H7 (cell line): ENCODE measurements around the gene SUGP1. TPM values are rescaled to one million over a fixed set of nuclear protein-coding genes. Genes with fewer than 3 reads are reported as not detected.

Experiments
- DNase-seq: peaks from one replicate; pipeline ENCODE4 v3.0.0; 2012
- H3K27me3 ChIP-seq: 2 replicates; pipeline ENCODE4 v1.6.0; 2011; ENCODE audit warnings: mild to moderate bottlenecking, low read length; ENCODE audit not compliant: control insufficient read depth, insufficient read depth
- H3K36me3 ChIP-seq: replicated peaks from 2 replicates; pipeline ENCODE4 v1.5.1; 2011; ENCODE audit warnings: low read length; ENCODE audit not compliant: control insufficient read depth, insufficient read depth
- H3K4me3 ChIP-seq: 2 replicates; pipeline ENCODE4 v1.5.1; 2011; ENCODE audit warnings: low read depth, mild to moderate bottlenecking, control low read depth, low read length, moderate library complexity; ENCODE audit not compliant: insufficient read depth
- total RNA-seq: library from RNA; depleted of rRNA; stranded (reverse); fragments of >200 nt; shearing (Covaris generic); gene quantifications from 2 replicates; pipeline ENCODE4 v1.2.3, GENCODE V29; 2014

SUGP1 gene
- total RNA-seq, 1 experiment from 2014 or later, result 44.4 TPM

DNA sequence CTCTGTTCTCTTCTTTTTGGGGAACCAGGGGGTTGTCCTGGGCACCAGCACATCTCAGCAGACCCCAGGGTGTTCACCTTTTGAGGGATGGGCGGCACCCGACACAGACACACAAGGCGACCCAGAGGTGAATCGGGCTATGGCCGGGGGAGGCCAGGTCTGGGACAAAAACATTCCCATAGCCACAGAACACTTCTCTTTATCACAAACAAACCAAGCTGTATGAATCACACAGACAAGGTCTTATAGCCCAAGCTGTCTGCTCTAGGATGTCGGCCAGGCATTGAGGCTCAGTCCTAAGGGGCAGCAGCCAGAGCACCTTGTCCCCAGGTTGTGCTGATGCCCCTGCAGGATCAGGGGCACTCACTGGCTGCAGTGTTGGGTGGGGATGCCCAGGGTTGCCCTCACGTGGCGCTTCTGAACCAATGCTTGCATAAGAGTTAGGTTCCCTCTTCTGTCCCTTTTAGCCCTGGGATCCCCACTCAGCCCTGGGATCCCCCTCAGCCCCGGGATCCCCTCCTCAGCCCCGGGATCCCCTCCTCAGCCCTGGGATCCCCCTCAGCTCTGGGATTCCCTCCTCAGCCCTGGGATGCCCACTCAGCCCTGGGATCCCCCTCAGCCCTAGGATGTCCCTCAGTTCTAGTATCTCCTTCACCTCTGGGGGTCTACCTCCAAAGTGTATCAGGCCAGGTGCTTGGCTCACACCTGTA is 27.2 kb upstream of the SUGP1 start:
- H3K4me3 ChIP-seq, result no peak overlapping the region
- H3K27me3 ChIP-seq, result no peaks in the 10 kb centered on the region
- peaks cover 42% of the 10 kb centered on the region for H3K36me3 ChIP-seq
- no peak for DNase-seq

DNA sequence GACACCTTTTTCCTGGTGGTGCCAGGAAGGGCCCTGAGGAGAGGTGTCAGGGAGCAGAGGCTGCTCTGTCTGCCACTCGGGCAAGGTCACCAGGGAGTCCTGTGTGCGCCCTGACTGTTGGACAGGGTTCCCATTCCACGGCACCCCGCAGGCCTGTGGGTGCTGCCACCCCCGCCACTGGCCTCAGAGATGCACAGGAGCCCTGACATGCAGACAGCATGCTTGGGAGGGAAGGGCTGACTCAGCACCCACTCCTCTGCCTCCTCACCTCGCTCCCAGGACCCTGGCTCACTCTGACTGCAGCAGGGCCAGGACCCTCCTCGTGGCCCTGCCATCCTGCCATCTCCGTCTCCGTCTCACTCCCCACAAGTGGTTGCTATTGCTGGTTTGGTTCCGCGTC is 25.7 kb upstream of the SUGP1 start:
- Histone ChIP-seq H3K27me3 (no peaks in the 10 kb centered on the region), H3K36me3 (peaks cover 38% of the 10 kb centered on the region), H3K4me3 (no peak overlapping the region)
- DNase-seq, result no peak

DNA sequence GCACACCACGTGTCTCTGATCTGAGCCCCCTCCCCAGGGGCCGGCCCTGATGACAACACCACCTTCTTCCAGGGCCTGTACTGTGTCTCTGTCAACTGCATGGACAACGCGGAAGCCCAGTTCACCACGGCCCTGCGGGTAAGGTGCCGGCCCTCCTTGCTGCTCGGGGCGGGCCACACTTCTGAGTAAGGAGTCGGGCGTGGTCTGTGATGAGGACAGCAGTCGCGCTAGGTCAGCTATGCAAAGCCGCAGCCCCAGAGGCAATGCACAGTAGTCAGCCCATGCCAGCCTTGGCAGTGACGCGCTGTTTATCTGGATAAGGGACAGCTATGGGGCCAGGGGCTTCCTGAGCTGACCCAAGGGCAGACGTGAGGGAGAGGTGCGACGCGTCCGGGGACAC is 24.9 kb upstream of the SUGP1 start:
- DNase-seq, result no peak
- Histone ChIP-seq H3K27me3 (no peaks in the 10 kb centered on the region), H3K36me3 (peaks cover 38% of the 10 kb centered on the region), H3K4me3 (no peak overlapping the region)

DNA sequence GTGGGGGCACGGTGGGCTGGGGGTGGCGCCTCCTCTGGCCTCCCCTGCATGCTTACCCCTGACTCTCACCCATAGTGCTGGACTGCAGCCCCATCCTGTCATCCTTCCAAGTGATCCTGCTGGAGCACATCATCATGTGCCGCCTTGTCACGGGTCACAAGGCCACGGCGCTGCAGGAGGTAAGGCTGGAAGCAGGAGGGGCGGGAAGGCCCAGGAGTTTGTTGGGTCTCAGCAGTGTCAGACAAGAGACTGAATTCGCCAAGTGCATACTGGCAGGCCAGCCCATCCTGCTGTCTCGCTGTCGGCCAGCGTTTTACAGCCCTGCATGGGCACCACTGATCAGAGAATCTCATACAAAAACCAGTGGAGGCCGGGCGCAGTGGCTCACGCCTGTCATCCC is 23.5 kb upstream of the SUGP1 start:
- Histone ChIP-seq H3K27me3 (no peaks in the 10 kb centered on the region), H3K36me3 (peaks cover 36% of the 10 kb centered on the region), H3K4me3 (no peak overlapping the region)
- no peak for DNase-seq

DNA sequence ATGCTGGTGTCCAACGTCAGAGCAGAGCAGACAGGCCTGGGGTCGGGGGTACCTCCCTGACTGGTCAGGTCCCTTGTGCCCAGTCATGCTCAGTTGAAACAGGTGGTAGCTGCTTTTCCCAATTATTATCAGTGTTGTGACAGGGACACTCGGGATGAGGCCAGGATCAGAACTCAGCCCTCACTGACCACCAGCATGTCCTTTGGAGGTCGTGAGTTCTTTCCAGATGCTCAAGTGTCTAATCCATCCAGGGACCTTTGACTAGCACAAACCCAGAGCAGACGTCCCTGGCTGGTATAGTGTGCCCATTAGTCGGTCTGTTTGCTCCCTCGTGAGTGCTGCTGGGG is 22.7 kb upstream of the SUGP1 start:
- no peak for DNase-seq
- Histone ChIP-seq H3K4me3 (no peak overlapping the region), H3K36me3 (peaks cover 39% of the 10 kb centered on the region)

DNA sequence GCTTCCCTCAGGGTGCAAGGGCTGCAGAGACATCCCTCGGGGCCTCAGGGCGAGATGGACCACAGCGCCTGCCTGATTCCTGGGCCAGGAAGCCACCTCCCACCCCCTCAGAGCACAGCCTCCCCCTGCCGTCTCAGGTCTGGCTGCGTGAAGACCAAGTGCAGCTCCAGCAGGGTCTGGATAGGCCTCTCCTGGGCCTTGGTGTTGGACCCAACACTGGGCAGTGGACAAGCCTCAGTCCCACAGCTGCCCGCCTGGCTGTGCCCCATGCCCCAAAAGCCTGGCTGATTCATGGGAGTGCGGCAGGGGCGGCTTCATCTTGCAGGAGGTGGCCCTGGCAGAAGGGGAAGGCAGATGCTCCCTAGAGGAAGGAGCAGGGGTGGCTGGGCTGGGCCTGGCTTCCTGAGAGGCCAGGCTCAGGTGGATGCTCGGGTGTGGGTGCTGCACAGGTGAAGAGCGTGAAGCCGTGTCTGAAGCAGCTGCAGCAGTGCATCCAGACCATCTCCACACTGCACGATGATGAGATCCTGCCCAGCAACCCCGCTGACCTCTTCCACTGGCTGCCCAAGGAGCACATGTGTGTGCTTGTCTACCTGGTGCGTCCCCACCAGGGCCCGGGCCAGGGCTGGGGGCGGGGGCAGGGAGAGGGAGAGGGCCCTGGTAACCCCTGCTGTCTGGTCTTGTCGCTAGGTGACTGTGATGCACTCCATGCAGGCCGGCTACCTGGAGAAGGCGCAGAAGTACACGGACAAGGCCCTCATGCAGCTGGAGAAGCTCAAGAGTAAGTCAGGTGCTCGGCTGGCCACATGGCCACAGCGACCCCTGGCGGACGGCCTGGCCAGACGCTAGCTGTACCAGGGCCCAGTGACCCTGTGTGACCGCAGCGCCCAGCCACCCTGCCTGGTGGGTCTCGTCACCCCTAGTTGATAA is 22.0 kb upstream of the SUGP1 start:
- H3K36me3 ChIP-seq, result peaks cover 42% of the 10 kb centered on the region
- no peak overlapping the region for H3K4me3 ChIP-seq
- peak; percentile 98 for DNase-seq
- no peaks in the 10 kb centered on the region for H3K27me3 ChIP-seq

More for the DNA sequence above, 22.7 kb upstream of the SUGP1 start:
- no peaks in the 10 kb centered on the region for H3K27me3 ChIP-seq

DNA sequence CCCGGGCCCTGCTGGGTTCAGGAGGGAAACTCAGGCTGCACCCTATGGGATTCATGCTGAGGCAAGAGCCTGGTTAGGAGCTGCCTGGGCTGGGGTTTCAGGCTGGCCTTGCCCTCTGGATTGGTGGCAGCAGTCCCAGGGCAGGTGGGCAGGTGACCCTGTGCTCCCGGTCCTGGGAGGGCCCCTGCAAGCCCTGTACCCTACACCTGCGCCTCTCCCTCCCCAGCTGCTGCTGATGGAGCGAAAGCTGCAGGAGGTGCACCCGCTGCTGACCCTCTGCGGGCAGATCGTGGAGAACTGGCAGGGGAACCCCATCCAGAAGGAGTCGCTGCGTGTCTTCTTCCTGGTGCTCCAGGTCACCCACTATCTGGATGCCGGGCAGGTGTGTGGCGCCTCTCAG is 20.7 kb upstream of the SUGP1 start:
- Histone ChIP-seq H3K36me3 (peaks cover 39% of the 10 kb centered on the region), H3K27me3 (no peaks in the 10 kb centered on the region), H3K4me3 (no peak overlapping the region)
- DNase-seq, result peak; percentile 52

DNA sequence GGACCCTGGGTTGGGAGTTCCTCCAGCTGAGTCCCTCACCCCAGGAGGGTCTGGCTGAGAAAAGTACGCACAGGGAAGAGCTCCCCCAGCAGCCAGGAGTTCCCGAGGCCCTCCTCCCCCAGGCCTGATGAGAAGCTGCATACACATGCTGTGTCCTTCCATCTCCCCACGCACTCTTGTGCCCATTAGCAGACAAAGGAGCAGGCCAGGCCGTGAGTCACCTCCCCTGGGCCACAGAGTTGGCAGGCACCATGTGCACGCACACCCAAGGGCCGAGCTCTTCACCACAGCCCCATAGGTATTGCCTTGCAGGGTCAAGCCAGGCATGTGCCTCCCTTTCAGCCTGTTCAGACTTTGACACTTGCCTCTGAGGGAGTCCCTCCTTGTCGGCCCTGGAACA is 17.8 kb upstream of the SUGP1 start:
- DNase-seq, result no peak
- Histone ChIP-seq H3K27me3 (no peaks in the 10 kb centered on the region), H3K36me3 (peaks cover 28% of the 10 kb centered on the region), H3K4me3 (no peak overlapping the region)

DNA sequence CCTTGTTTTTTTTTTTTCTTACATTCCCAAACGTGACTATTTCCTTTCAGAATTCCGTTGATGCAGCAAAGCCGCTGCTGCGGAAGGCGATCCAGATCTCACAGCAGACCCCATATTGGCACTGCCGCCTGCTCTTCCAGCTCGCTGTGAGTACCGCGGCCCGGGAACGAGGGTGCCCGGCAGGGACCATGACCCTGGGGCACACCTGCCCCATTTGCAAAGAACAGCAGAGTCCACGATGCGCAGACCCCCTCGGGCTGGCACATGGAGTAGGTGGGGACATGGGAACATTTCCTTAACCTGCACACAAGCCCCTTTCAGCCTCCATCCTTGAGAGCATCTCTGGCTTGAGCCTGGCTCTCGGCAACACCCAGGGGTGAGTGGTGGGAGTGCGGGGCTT is 16.8 kb upstream of the SUGP1 start:
- Histone ChIP-seq H3K36me3 (peaks cover 27% of the 10 kb centered on the region), H3K4me3 (no peak overlapping the region), H3K27me3 (no peaks in the 10 kb centered on the region)
- peak; percentile 60 for DNase-seq

DNA sequence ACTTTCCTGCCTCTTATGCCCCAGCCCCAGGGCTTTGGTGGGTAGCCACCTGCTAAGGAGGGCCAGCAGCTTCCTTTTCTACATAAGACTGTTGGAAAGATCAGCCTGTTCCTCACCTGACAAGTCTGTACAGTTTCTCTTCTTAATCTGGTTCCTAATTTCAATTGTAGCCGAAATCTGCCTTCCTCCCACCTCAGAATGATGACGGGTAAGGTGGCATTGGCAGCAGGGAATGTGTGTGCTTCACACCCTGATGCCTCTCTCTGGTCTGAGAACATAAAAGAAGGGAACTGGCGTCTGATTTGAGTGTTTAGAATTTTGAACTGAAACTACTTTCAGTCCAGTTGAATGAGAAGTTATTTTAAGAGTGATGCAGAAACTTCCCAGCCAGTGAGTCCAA is 16.3 kb upstream of the SUGP1 start:
- no peak overlapping the region for H3K4me3 ChIP-seq
- no peak for DNase-seq
- peaks cover 27% of the 10 kb centered on the region for H3K36me3 ChIP-seq
- no peaks in the 10 kb centered on the region for H3K27me3 ChIP-seq

DNA sequence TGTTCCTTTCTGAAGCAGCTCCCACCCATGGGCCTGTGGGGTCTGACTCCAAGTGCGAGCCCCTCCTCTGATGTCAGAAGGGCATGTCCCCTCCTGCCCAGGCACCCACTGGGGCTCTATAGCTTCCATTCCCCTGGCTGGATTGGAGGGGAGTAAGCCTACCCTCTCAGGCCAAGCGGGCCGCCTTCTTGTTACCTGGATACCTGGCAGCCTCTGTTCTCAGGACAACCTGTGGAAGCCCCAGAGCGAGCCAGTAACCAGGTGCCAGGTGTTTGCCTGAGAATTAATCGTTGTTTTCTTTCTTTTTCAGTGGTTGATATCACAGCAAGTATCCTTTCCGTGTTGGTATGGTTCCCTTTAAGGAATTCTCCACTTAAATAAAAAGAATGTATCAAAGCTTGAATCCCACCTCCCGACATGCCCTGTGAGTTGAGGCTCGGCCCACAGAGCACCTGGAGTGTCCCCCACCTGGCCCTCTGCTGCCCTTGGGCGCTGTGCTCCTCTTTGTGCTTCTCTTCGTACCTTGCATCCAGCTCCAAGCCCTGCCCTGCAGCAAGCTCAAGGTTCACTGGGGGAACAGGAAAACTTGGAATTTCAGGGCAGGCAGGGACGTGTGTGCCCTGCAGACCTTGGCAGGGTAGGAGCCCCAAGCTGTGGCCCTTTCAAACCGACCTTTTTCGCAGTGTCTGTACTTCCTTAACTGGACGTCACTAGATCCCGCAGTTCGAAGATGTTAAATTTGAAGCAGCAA is 15.3 kb upstream of the SUGP1 start:
- Histone ChIP-seq H3K27me3 (no peaks in the 10 kb centered on the region), H3K4me3 (no peak overlapping the region), H3K36me3 (peaks cover 25% of the 10 kb centered on the region)
- peak; percentile 39 for DNase-seq

DNA sequence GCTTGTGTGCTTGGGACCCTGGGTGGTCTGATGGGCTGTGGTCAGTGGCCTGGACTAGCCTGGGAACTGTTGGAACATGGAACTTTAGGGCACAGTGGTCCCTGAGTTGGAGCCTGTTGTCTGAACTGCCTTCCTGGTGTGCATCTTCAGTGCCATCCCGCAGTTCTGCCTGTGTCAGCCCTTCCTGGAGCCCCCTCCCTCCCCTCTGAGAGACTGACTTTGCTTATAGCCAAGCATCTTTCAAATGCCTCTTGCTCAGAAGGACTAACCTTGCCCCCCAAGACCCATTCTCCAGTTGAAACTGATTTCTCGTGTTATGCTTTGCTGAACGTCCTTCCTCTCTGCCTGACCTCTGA is 14.7 kb upstream of the SUGP1 start:
- H3K36me3 ChIP-seq, result peaks cover 25% of the 10 kb centered on the region
- no peaks in the 10 kb centered on the region for H3K27me3 ChIP-seq
- peak; percentile 28 for DNase-seq
- H3K4me3 ChIP-seq, result no peak overlapping the region

DNA sequence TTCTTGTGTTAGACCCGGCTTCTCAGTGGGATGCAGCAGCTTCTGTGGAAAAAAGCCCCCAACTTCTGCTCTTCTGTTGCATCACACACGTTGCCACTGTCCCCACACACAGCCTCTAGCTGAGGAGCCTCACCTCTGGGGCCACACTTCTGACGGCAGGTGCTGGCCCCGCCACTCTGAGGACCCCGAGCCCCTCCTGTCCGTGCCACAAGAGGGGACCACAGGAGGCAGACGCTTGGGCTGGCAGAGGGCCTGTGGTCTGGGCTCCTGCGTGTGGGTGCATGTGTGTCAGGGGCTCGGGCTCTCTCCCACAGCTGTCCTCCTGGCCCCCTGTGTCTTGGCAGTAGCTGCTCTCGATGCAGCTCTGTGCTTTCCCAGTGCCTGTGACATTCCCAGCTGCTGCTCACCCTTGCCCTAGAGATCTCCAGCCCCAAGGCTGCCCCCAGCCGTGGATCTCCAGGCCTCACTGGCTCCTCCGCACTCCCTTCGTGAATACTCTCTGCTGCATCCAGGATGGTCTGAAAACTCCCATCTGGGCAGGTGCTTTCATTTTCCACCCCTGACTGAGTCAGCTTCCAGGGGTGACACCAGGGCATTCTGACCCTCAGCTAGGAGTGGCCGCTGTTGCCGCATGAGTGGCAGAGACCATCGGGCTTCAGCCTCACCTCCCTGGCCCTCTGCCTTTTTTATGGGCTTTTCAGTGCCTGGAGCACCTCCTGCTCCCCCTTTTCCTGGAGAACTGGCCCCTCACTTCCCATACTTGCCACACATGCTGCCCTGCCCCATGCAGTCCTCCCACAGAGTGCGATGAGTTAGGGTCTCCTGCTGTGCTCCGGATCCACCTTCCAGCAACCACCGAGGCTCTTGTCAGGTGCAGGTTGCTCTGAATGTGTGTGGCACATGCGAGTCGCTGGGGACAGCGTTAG is 14.0 kb upstream of the SUGP1 start:
- Histone ChIP-seq H3K36me3 (peaks cover 25% of the 10 kb centered on the region), H3K27me3 (no peaks in the 10 kb centered on the region), H3K4me3 (no peak overlapping the region)
- peak; percentile 52 for DNase-seq

DNA sequence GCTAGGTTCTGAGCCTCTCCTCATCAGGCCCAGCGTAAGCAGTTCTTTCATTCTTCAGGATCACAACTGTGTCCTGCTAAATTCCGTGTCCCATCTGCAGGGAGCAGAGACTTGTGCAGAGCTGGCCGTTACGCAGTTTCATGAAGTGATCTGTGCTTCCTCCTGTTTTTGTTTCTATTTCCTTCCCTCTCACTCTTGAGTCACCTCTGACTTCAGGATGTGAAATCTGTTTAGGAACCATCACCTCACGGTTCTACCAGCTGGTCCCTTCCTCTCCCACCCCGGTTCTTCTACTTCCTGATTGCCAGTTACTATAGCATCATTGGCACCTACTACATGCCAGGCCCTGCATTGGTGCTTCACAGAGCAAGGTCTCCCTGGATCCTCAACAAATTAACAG is 8.8 kb upstream of the SUGP1 start:
- Histone ChIP-seq H3K36me3 (peaks cover 12% of the 10 kb centered on the region), H3K4me3 (no peak overlapping the region), H3K27me3 (no peaks in the 10 kb centered on the region)
- no peak for DNase-seq
